Keratinocyte (primary cell): ENCODE data around the gene DMBX1. TPM values are rescaled to one million over a fixed set of nuclear protein-coding genes. Genes with fewer than 3 reads are reported as not detected.

Experiments
- DNase-seq: peaks from one replicate; pipeline ENCODE4 v3.0.0-alpha.2; 2011; ENCODE audit warnings: low read depth, missing footprints, low spot score
- FAIRE-seq: peaks from 2 replicates; lab custom pipeline; 2011; peaks lifted over from hg19 to GRCh38; lab: Jason Lieb, UNC
- H2AFZ ChIP-seq: 2 replicates; pipeline ENCODE4 v1.6.0; 2012; ENCODE audit warnings: low read length, control low read depth, inconsistent platforms; ENCODE audit not compliant: control insufficient read depth
- H3K27ac ChIP-seq: 2 replicates; pipeline ENCODE4 v1.5.1; 2011; ENCODE audit warnings: low read length; ENCODE audit not compliant: control insufficient read depth, insufficient read depth
- H3K27me3 ChIP-seq: 3 replicates; pipeline ENCODE4 v1.6.0; 2011; ENCODE audit warnings: low read length; ENCODE audit not compliant: control insufficient read depth, insufficient read depth; ENCODE audit errors: extremely low read depth
- H3K36me3 ChIP-seq, 2 experiments: 2 replicates in 1 of 2; 3 replicates in 1 of 2; pipeline ENCODE4 v1.5.1; 2011; ENCODE audit warnings: low read length in 2 of 2, mild to moderate bottlenecking in 1 of 2; ENCODE audit not compliant: control insufficient read depth in 2 of 2, insufficient read depth in 2 of 2; ENCODE audit errors: extremely low read depth in 1 of 2
- H3K4me1 ChIP-seq: 3 replicates; pipeline ENCODE4 v1.5.1; 2011; ENCODE audit warnings: low read length; ENCODE audit not compliant: control insufficient read depth, insufficient read depth; ENCODE audit errors: extremely low read depth
- H3K4me2 ChIP-seq: 3 replicates; pipeline ENCODE4 v1.6.0; 2011; ENCODE audit warnings: low read depth, low read length; ENCODE audit not compliant: control insufficient read depth, insufficient read depth; ENCODE audit errors: extremely low read depth
- H3K4me3 ChIP-seq, 3 experiments: fragments of 200-600 bp in 1 of 3; sonication (generic) in 1 of 3; 2 replicates in 2 of 3; 3 replicates in 1 of 3; pipeline ENCODE4 v1.5.1; 2011 to 2016; ENCODE audit warnings: low read length in 3 of 3, mild to moderate bottlenecking in 3 of 3, control low read depth in 2 of 3, inconsistent platforms in 1 of 3, low read depth in 1 of 3, mixed read lengths in 1 of 3, mixed run types in 1 of 3, moderate library complexity in 1 of 3; ENCODE audit not compliant: control insufficient read depth in 2 of 3, insufficient read depth in 2 of 3; ENCODE audit errors: extremely low read depth in 1 of 3
- H3K79me2 ChIP-seq: 2 replicates; pipeline ENCODE4 v1.6.0; 2012; ENCODE audit warnings: low read length; ENCODE audit not compliant: control insufficient read depth, insufficient read depth
- H3K9ac ChIP-seq: 3 replicates; pipeline ENCODE4 v1.6.0; 2011; ENCODE audit warnings: low read length; ENCODE audit not compliant: control insufficient read depth, insufficient read depth; ENCODE audit errors: extremely low read depth
- H3K9me1 ChIP-seq: 3 replicates; pipeline ENCODE4 v1.6.0; 2011; ENCODE audit warnings: low read length; ENCODE audit not compliant: control insufficient read depth, insufficient read depth; ENCODE audit errors: extremely low read depth
- H3K9me3 ChIP-seq: 2 replicates; pipeline ENCODE4 v1.5.1; 2012; ENCODE audit warnings: low read depth, low read length; ENCODE audit not compliant: control insufficient read depth
- H4K20me1 ChIP-seq: 3 replicates; pipeline ENCODE4 v1.6.0; 2011; ENCODE audit warnings: low read length; ENCODE audit not compliant: control insufficient read depth, insufficient read depth; ENCODE audit errors: extremely low read depth
- EZH2 ChIP-seq: IDR thresholded peaks from one replicate; pipeline ENCODE4 v1.6.1; 2012; ENCODE audit warnings: inconsistent platforms, mild to moderate bottlenecking, low read length, moderate library complexity
- dilution Hi-C: fragments of 300-500 bp; cut with MboI; formaldehyde crosslinking; loops from one replicate; pipeline ENCODE4 v1.7.0; 2020; ENCODE audit warnings: low sequenced_read_pairs; ENCODE audit not compliant: extremely low pct_ligation_motif_present
- polyA plus RNA-seq, 5 experiments: library from polyadenylated mRNA; depleted of rRNA in 3 of 5; stranded (reverse) in 3 of 5; stranded (forward) in 1 of 5; unstranded in 1 of 5; fragments of >200 nt; gene quantifications; 1 replicate in 1 of 5; 2 replicates in 3 of 5; 3 replicates in 1 of 5; pipeline versions ENCODE4 v1.2.1 to v1.2.3, GENCODE V29; 2011 to 2012; ENCODE audit warnings: missing spikeins in 2 of 5, low read depth in 1 of 5, low replicate concordance in 1 of 5
- TF ChIP-seq, protein P1 (sequence below), 3 experiments: IDR thresholded peaks in 1 of 3; conservative IDR thresholded peaks in 1 of 3; optimal IDR thresholded peaks in 1 of 3; 2 replicates in 2 of 3; 3 replicates in 1 of 3; pipeline versions ENCODE3 to v1.5.1; 2011; ENCODE audit warnings: low read length in 3 of 3, mild to moderate bottlenecking in 3 of 3, moderate library complexity in 2 of 3, control low read depth in 1 of 3, inconsistent platforms in 1 of 3; ENCODE audit not compliant: insufficient read depth in 2 of 3; ENCODE audit errors: extremely low read depth in 1 of 3

Gene DMBX1
- polyA plus RNA-seq, 1 donor (not counting 4 experiments of a cell fraction or from before 2014, with no cell fraction given): not detected

GRCh38 chr1:46525253-46525983, 35.8 kb downstream of the DMBX1 start:
- no peaks in the 10 kb centered on the region for H3K36me3 ChIP-seq
- H4K20me1 ChIP-seq: no peaks in the 10 kb centered on the region
- no peak overlapping the region for H3K4me2 ChIP-seq
- H3K4me1 ChIP-seq: peaks cover 37% of the 10 kb centered on the region
- no peak overlapping the region for H2AFZ ChIP-seq
- no peak for DNase-seq
- no peak for FAIRE-seq
- no peak overlapping the region for H3K4me3 ChIP-seq
- H3K27ac ChIP-seq: no peak overlapping the region
- no peaks in the 10 kb centered on the region for H3K9me1 ChIP-seq
- TF ChIP-seq, protein P1, sequence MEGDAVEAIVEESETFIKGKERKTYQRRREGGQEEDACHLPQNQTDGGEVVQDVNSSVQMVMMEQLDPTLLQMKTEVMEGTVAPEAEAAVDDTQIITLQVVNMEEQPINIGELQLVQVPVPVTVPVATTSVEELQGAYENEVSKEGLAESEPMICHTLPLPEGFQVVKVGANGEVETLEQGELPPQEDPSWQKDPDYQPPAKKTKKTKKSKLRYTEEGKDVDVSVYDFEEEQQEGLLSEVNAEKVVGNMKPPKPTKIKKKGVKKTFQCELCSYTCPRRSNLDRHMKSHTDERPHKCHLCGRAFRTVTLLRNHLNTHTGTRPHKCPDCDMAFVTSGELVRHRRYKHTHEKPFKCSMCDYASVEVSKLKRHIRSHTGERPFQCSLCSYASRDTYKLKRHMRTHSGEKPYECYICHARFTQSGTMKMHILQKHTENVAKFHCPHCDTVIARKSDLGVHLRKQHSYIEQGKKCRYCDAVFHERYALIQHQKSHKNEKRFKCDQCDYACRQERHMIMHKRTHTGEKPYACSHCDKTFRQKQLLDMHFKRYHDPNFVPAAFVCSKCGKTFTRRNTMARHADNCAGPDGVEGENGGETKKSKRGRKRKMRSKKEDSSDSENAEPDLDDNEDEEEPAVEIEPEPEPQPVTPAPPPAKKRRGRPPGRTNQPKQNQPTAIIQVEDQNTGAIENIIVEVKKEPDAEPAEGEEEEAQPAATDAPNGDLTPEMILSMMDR (optimal IDR thresholded peaks at IDR 0.05 in 1 of 3, IDR thresholded peaks at IDR 0.05 in 1 of 3, conservative IDR thresholded peaks at IDR 0.05 in 1 of 3; ENCODE audit: extremely low read depth in 1 of 3, insufficient read depth in 2 of 3, low read length in 3 of 3): no peak
- no peak for TF ChIP-seq EZH2
- no peaks in the 10 kb centered on the region for H3K9me3 ChIP-seq
- no peaks in the 10 kb centered on the region for H3K79me2 ChIP-seq
- no peak overlapping the region for H3K9ac ChIP-seq
- dilution Hi-C loops: no loop called here
- peaks cover 9% of the 10 kb centered on the region for H3K27me3 ChIP-seq

DNA sequence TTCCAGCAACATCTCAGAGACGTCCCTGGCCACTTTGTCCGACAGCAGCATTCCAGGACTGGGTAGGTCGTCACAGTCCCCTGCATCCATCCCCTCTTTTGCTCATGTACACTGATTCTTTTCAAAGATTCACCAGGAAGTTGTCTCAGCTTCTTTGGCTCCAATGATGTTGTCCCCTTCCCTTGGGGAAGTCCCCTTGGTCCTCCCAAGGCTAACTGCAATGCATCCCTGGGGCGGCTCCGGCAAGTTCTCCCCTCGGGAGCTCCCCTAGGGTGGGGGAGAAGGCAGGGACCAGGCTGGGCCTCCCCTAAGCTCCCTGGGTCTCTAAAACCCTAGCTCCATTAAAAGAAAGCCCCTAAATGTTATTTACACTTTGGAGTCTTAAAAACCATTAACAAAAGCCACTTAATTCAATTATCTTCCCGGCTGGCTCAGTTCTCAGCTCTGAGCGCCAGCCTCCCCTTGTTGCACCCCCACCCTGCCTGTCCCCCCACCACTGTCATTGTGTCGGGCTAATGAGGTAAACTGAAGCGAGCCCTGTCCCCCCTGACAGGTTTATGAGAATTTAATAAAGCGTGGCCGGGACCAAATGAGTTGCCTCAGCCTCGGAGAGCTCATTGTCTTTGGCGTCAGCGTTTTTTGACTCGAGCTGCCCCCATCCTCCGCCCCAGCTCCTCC, 36.5 kb downstream of the DMBX1 start:
- Histone ChIP-seq H3K27ac (no peak overlapping the region), H3K4me1 (peaks cover 31% of the 10 kb centered on the region), H3K9ac (no peak overlapping the region), H4K20me1 (no peaks in the 10 kb centered on the region), H3K4me2 (no peak overlapping the region), H3K9me3 (no peaks in the 10 kb centered on the region), H3K79me2 (no peaks in the 10 kb centered on the region), H2AFZ (no peak overlapping the region), H3K36me3 (no peaks in the 10 kb centered on the region), H3K27me3 (peaks cover 15% of the 10 kb centered on the region), H3K9me1 (no peaks in the 10 kb centered on the region), H3K4me3 (no peak overlapping the region)
- dilution Hi-C loops: no loop called here
- FAIRE-seq: no peak
- no peak for DNase-seq
- TF ChIP-seq, protein P1 (optimal IDR thresholded peaks at IDR 0.05 in 1 of 3, IDR thresholded peaks at IDR 0.05 in 1 of 3, conservative IDR thresholded peaks at IDR 0.05 in 1 of 3; ENCODE audit: extremely low read depth in 1 of 3, insufficient read depth in 2 of 3, low read length in 3 of 3): no peak
- TF ChIP-seq EZH2: no peak
